T-cell (primary cell): ENCODE results near the gene ZBTB2. TPM values are rescaled to one million over a fixed set of nuclear protein-coding genes. Genes with fewer than 3 reads are reported as not detected.
"Not testable (repeated sequence)": the region's sequence is repeated elsewhere in the genome, so short reads cannot be mapped to it uniquely, and the experiment has no call there.

Source experiments
- ATAC-seq, 4 experiments: fragments of 200-7000 bp in 3 of 4; fragments of 150-1000 bp in 1 of 4; cut with Tn5 transposase; replicated peaks in 1 of 4; 1 replicate in 3 of 4; 2 replicates in 1 of 4; pipeline ENCODE4 v1.10.0; 2021; ENCODE audit warnings: moderate library complexity in 3 of 4, mild to moderate bottlenecking in 2 of 4, moderate number of reproducible peaks in 1 of 4
- CTCF ChIA-PET, 2 donors: fragments of 300-600 bp; sonication (Branson Sonifier 250); formaldehyde crosslinking; loops; one replicate each; lab custom pipeline; 2022; ENCODE audit warnings: antibody characterized with exemption in 2 of 2; lab: Charles Lee
- POLR2A ChIA-PET, 2 donors: fragments of 300-600 bp; sonication (Branson Sonifier 250); formaldehyde crosslinking; loops; one replicate each; lab custom pipeline; 2022; ENCODE audit warnings: antibody characterized with exemption in 2 of 2; lab: Charles Lee
- DNase-seq, 35 experiments: peaks; one replicate each; pipeline versions ENCODE4 v3.0.0 to v3.0.0-alpha.2; 2013 to 2023
- H3K27ac ChIP-seq: one replicate; pipeline ENCODE4 v1.5.1; 2013; ENCODE audit warnings: low read length
- H3K27me3 ChIP-seq, 2 experiments: replicated peaks in 1 of 2; 1 replicate in 1 of 2; 2 replicates in 1 of 2; pipeline versions ENCODE4 v1.6.1 to v1.7.0; 2013; ENCODE audit warnings: low read length in 1 of 2, mixed read lengths in 1 of 2; ENCODE audit not compliant: control insufficient read depth in 2 of 2, insufficient read depth in 2 of 2; ENCODE audit errors: extremely low read depth in 1 of 2
- H3K36me3 ChIP-seq, 2 donors: 1 replicate in 1 of 2; 2 replicates in 1 of 2; pipeline versions ENCODE4 v1.6.1 to v1.7.0; 2013; ENCODE audit warnings: low read length in 1 of 2; ENCODE audit not compliant: control insufficient read depth in 2 of 2, insufficient read depth in 1 of 2; ENCODE audit errors: extremely low read depth in 1 of 2
- H3K4me1 ChIP-seq, 2 experiments: 1 replicate in 1 of 2; 2 replicates in 1 of 2; pipeline versions ENCODE4 v1.6.1 to v1.7.0; 2013; ENCODE audit warnings: low read length in 2 of 2, mixed read lengths in 1 of 2; ENCODE audit not compliant: insufficient read depth in 2 of 2, control insufficient read depth in 1 of 2; ENCODE audit errors: extremely low read depth in 1 of 2
- H3K4me3 ChIP-seq, 2 donors: 1 replicate in 1 of 2; 2 replicates in 1 of 2; pipeline versions ENCODE4 v1.5.1 to v1.7.0; 2013; ENCODE audit warnings: mild to moderate bottlenecking in 2 of 2, low read length in 1 of 2, moderate library complexity in 1 of 2; ENCODE audit not compliant: control insufficient read depth in 1 of 2; ENCODE audit errors: extremely low read depth in 1 of 2
- H3K9me3 ChIP-seq: 2 replicates; pipeline ENCODE4 v1.7.0; 2013
- H3K27ac Mint-ChIP-seq, 2 donors: one replicate each; pipeline ENCODE4 v1.8.0; 2020 to 2021; ENCODE audit warnings: mild to moderate bottlenecking in 2 of 2, mixed read lengths in 2 of 2
- H3K27me3 Mint-ChIP-seq, 2 donors: one replicate each; pipeline ENCODE4 v1.8.0; 2021 to 2022; ENCODE audit warnings: mixed read lengths in 2 of 2
- H3K36me3 Mint-ChIP-seq: one replicate; pipeline ENCODE4 v1.8.0; 2021; ENCODE audit warnings: mixed read lengths
- H3K4me1 Mint-ChIP-seq, 3 donors: one replicate each; pipeline ENCODE4 v1.8.0; 2020 to 2022; ENCODE audit warnings: mixed read lengths in 3 of 3, mild to moderate bottlenecking in 1 of 3
- H3K4me3 Mint-ChIP-seq, 3 donors: one replicate each; pipeline ENCODE4 v1.8.0; 2020 to 2022; ENCODE audit warnings: mild to moderate bottlenecking in 3 of 3, mixed read lengths in 3 of 3, moderate library complexity in 3 of 3
- H3K9me3 Mint-ChIP-seq, 3 donors: one replicate each; pipeline ENCODE4 v1.8.0; 2020 to 2022; ENCODE audit warnings: mixed read lengths in 3 of 3
- whole genome bisulfite sequencing: methylation state at CpG from one replicate; pipeline ENCODE4 v1.1.5; 2013; ENCODE audit warnings: missing lambda C conversion rate; ENCODE audit not compliant: insufficient coverage; 5-methylcytosine and 5-hydroxymethylcytosine counted together
- total RNA-seq, 35 experiments: library from RNA in 6 of 35; stranded (reverse) in 6 of 35; fragments of 120-200 nt in 1 of 35; gene quantifications; one replicate each; pipeline versions ENCODE4 v1.2.1 to v1.2.4 and lab custom pipeline; 2013 to 2026

Gene ZBTB2
- total RNA-seq, 5 donors from 2014 or later (not counting 1 experiment from before 2014, with no cell fraction given), result 16.1 to 28.3 (median 27.4) TPM

DNA sequence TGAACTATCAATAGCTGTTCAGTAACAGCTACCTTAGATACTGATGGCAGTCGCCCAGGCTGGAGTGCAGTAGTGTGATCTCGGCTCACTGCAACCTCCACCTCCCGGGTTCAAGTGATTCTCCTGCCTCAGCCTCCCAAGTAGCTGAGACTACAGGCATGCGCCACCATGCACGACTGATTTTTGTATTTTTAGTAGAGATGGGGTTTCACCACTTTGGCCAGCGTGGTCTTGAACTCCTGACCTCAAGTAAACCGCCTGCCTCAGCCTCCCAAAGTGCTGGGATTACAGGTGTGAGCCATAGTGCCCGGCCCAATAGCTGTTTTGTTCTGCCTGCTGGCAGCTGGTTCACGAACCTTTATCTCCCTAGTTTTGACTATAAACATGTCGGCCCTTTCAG is 48.6 kb downstream of the ZBTB2 start:
- CTCF ChIA-PET, result interaction anchor here in 1 of 2 donors (0.5 to 1.1 kb wide), 3 partner anchors 10 to 767 kb away, joined by 3 to 4 read pairs (median 3); no protein-coding TSS in a partner anchor
- DNase-seq, H3K4me3 ChIP-seq, H3K9me3 ChIP-seq, POLR2A ChIA-PET, H3K4me1 Mint-ChIP-seq, H3K27ac ChIP-seq, H3K27me3 ChIP-seq, H3K27me3 Mint-ChIP-seq, H3K4me1 ChIP-seq, H3K4me3 Mint-ChIP-seq, H3K9me3 Mint-ChIP-seq, H3K36me3 ChIP-seq, ATAC-seq, H3K27ac Mint-ChIP-seq, H3K36me3 Mint-ChIP-seq: not testable (repeated sequence)
- 80% methylated on average over 4 of the region's 10 CpGs for WGBS

DNA sequence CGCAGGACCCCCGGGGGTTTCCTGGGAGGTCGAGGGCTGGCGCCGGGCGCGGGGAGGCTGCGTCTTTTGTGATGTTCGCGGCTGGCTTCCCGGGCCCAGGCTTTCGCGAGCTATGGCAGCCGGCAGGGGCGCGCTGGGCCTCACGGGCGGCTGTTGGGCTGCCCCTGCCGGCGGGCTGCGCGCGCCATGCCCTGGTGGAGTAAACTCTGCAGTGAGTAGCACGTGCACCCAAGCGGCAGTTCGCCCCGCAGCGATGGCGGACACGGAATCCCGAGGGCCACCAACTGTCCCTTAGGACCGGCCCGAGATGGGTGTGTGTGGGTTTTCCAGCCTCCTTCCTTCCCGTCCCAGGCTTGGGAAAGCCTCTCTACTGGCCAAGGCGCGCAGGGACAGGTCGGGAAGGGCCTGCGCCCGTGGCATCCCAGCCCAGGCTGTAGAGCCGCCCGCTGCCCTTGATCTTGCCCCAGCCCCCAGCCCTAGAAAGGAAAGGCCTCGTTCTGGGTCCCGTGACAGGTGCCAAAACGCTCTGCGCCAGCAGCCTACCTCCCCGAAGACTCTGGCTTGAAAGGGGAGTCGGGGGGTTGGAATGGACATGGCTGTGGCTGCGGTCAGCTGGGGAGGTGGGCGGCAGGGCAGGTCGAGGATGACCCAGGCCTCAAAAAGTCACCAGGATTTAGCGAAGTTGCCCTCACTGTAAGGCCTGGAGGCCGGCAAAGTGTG is 49.7 kb downstream of the ZBTB2 start:
- Mint-ChIP-seq H3K27me3 (peaks cover 0 to 5% of the 10 kb centered on the region in 2 donors), H3K27ac (no peak overlapping the region), H3K4me3 (no peak overlapping the region), H3K9me3 (no peaks in the 10 kb centered on the region), H3K4me1 (no peaks in the 10 kb centered on the region), H3K36me3 (no peaks in the 10 kb centered on the region)
- no peaks in the 10 kb centered on the region for H3K4me1 ChIP-seq
- no peak for ATAC-seq
- peaks cover 0 to 5% of the 10 kb centered on the region in 2 experiments for H3K27me3 ChIP-seq
- no peak overlapping the region for H3K4me3 ChIP-seq
- H3K36me3 ChIP-seq, result no peaks in the 10 kb centered on the region
- 96% methylated on average over 45 of the region's 52 CpGs for WGBS
- CTCF ChIA-PET, result interaction anchor here (0.7 to 1.1 kb wide), 2 partner anchors 9 to 15 kb away, joined by 3 to 4 read pairs; no protein-coding TSS in a partner anchor
- no peaks in the 10 kb centered on the region for H3K9me3 ChIP-seq
- POLR2A ChIA-PET, result interaction anchor here in 1 of 2 donors (0.6 kb wide), 1 partner anchor 92 kb away, joined by 4 read pairs; no protein-coding TSS in a partner anchor
- no peak overlapping the region for H3K27ac ChIP-seq
- DNase-seq, result no peak

DNA sequence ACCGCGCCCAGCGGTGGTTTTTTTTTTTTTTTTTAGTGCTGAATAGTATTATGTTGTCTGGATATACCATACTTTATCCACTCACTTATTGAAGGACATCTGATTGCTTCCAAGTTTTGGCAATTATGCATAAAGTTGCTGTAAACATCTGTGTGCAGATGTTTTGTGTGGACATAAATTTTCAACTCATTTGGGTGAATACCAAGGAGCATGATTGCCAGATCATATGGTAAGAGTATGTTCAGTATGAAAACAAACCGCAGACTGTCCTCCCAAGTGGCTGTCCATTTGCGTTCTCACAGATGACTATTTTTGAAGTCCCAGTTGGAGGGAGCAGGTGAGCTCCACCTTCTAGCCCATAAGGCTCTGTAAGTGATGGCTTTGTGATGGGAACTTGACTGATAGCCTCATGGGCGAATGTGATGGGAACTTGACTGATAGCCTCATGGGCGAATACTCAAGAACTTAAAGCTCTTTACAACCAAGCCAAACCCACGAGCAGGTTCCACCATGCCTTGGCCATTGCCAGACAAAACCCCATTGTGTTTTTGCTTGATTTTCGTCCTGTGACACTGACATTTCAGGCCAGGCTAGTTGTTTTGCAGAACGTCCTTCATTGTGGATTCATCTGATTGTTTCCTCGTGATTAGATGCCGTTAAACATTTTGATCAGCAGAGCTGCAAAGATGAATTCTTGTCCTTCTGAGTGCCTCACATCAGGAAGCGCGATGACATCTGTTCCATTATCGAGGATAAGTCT is 51.0 kb downstream of the ZBTB2 start:
- no peak overlapping the region for H3K27ac Mint-ChIP-seq
- 80% methylated on average over 10 of the region's 15 CpGs for WGBS
- H3K27me3 ChIP-seq, result peaks cover 0 to 5% of the 10 kb centered on the region in 2 experiments
- H3K36me3 ChIP-seq, result no peaks in the 10 kb centered on the region
- H3K4me1 Mint-ChIP-seq, result no peaks in the 10 kb centered on the region
- no peaks in the 10 kb centered on the region for H3K9me3 Mint-ChIP-seq
- H3K4me3 ChIP-seq, result no peak overlapping the region
- ChIA-PET CTCF (interaction anchor here (0.5 to 0.9 kb wide), 4 partner anchors 9 to 131 kb away, joined by 3 to 8 read pairs (median 5); no protein-coding TSS in a partner anchor), POLR2A (interaction anchor here in 1 of 2 donors (0.6 kb wide), 1 partner anchor 1741 kb away, joined by 9 read pairs; no protein-coding TSS in a partner anchor)
- DNase-seq, result no peak
- H3K4me1 ChIP-seq, result no peaks in the 10 kb centered on the region
- H3K4me3 Mint-ChIP-seq, result no peak overlapping the region
- H3K9me3 ChIP-seq, result no peaks in the 10 kb centered on the region
- H3K27ac ChIP-seq, result no peak overlapping the region
- ATAC-seq, result no peak
- H3K36me3 Mint-ChIP-seq, result no peaks in the 10 kb centered on the region
- H3K27me3 Mint-ChIP-seq, result no peaks in the 10 kb centered on the region

DNA sequence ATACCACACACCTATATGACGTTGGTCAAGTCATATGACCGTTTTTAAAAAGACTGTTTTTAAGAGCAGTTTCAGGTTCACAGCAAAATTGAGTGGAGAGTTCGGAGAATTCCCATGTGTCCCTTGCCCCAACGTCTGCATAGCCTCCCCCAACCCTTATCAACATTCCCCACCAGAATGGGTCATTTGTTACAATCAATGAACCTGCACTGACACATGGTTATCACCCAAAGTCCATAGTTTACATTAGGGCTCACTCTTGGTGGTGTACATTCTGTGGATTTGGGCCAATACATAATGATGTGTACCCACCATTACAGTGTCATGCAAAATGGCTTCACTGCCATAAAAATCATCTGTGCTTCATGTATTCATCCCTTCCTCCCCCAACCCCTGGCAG is 52.0 kb downstream of the ZBTB2 start:
- no peak overlapping the region for H3K27ac ChIP-seq
- ChIA-PET POLR2A (no interaction called here), CTCF (interaction anchor here in 1 of 2 donors (0.9 kb wide), 1 partner anchor 12 kb away, joined by 6 read pairs; no protein-coding TSS in a partner anchor)
- H3K36me3 ChIP-seq, result no peaks in the 10 kb centered on the region
- no peaks in the 10 kb centered on the region for H3K9me3 ChIP-seq
- no CpG with 5 or more reads among the region's 4 CpGs for WGBS
- no peak overlapping the region for H3K4me3 ChIP-seq
- no peak overlapping the region for H3K4me3 Mint-ChIP-seq
- no peaks in the 10 kb centered on the region for H3K9me3 Mint-ChIP-seq
- no peaks in the 10 kb centered on the region for H3K36me3 Mint-ChIP-seq
- H3K4me1 Mint-ChIP-seq, result peaks cover 0 to 3% (median 3%) of the 10 kb centered on the region in 3 donors
- no peak for DNase-seq
- no peak for ATAC-seq
- peaks cover 0 to 5% of the 10 kb centered on the region in 2 experiments for H3K27me3 ChIP-seq
- peaks cover 0 to 1% of the 10 kb centered on the region in 2 donors for H3K27me3 Mint-ChIP-seq
- peaks cover 0 to 3% of the 10 kb centered on the region in 2 experiments for H3K4me1 ChIP-seq
- H3K27ac Mint-ChIP-seq, result no peak overlapping the region

DNA sequence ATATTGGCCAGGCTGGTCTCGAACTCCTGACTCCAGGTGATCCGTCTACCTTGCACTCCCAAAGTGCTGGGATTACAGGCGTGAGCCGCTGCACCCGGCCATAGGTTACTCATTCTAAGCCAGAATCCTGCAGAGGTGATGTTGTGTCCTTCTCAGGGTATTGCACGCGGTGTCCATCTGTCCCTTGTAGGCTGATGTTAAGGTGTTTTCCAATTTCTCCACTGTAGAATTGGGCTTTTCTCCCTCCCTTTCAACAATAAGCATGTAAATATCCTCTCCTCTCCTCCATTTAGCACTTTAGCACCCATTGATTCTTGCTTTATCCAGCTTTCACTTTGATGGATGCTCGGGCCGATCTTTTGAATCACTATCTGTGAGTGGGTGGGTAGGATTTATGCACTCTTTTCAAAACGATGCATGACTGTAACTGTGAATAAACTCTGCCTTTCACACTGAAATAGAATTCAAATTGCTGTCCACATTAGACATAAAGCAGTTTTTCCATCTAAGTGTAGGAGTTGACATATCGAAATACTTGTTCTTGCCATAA is 52.6 kb downstream of the ZBTB2 start:
- Mint-ChIP-seq H3K36me3 (no peaks in the 10 kb centered on the region), H3K4me3 (no peak overlapping the region), H3K4me1 (peaks cover 0 to 3% (median 3%) of the 10 kb centered on the region in 3 donors), H3K27me3 (peaks cover 0 to 1% of the 10 kb centered on the region in 2 donors), H3K9me3 (no peaks in the 10 kb centered on the region), H3K27ac (no peak overlapping the region)
- Histone ChIP-seq H3K4me3 (no peak overlapping the region), H3K9me3 (no peaks in the 10 kb centered on the region), H3K36me3 (no peaks in the 10 kb centered on the region), H3K27ac (no peak overlapping the region), H3K4me1 (peaks cover 0 to 3% of the 10 kb centered on the region in 2 experiments), H3K27me3 (peaks cover 0 to 5% of the 10 kb centered on the region in 2 experiments)
- DNase-seq (no peak), ATAC-seq (no peak)
- CTCF ChIA-PET, result interaction anchor here (0.9 to 1.0 kb wide), 3 partner anchors 13 to 324 kb away, joined by 3 to 4 read pairs (median 3); no protein-coding TSS in a partner anchor
- POLR2A ChIA-PET, result no interaction called here
- WGBS, result 80% methylated on average over 1 of the region's 11 CpGs

DNA sequence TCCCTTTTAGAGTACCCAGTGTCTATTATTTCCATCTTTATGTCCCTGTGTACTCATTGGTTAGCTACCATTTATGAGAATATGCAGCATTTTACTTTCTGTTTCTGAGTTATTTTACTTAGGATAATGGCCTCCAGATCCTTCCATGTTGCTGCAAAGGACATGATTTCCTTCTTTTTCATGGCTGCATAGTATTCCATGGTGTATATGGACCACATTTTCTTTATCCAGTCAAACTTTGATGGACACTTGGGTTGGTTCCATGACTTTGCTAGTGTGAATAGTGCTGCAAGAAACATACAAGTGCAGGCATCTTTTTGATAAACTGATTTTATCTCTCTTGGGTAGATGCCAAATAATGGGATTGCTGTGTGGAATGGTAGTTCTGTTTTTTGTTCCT is 55.4 kb downstream of the ZBTB2 start:
- Histone ChIP-seq H3K4me3 (no peak overlapping the region), H3K27ac (no peak overlapping the region), H3K9me3 (no peaks in the 10 kb centered on the region), H3K36me3 (no peaks in the 10 kb centered on the region), H3K4me1 (peaks cover 0 to 3% of the 10 kb centered on the region in 2 experiments), H3K27me3 (peaks cover 0 to 5% of the 10 kb centered on the region in 2 experiments)
- Mint-ChIP-seq H3K27ac (no peak overlapping the region), H3K4me3 (no peak overlapping the region), H3K27me3 (peaks cover 1 to 5% of the 10 kb centered on the region in 2 donors), H3K36me3 (no peaks in the 10 kb centered on the region), H3K9me3 (no peaks in the 10 kb centered on the region), H3K4me1 (peaks cover 0 to 3% (median 3%) of the 10 kb centered on the region in 3 donors)
- ChIA-PET CTCF (interaction anchor here (0.7 to 2.7 kb wide), 6 partner anchors 11 to 445 kb away, joined by 3 to 45 read pairs (median 7); no protein-coding TSS in a partner anchor), POLR2A (no interaction called here)
- DNase-seq (no peak), ATAC-seq (no peak)
